ENCODE measurements around the gene LIN7A. TPM values are rescaled to one million over a fixed set of nuclear protein-coding genes. Genes with fewer than 3 reads are reported as not detected.

LIN7A gene
- total RNA-seq, 4 donors from 2014 or later, result 7.4 to 31.0 (median 9.0) TPM

DNA sequence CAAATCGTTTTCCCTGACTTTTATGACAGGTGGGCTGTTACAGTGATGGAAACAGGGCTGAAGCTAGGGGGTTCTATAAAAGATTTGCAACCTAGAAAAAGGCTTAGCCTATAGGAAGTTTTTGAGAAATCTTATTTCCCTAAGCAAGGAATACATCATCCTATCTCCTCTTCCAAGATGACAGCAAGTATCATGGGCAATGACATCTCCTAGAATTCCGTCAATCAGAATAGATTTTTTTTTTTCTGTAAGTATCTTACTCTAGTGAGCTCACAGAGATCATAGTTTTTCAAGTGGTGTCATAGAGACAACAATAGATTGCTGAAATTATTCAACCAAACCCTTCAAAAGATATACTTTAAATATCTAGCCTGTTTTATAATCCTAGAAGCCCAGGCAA lies 112.2 kb downstream of the LIN7A start:
- intact Hi-C loops (cut with DNase I; ENCODE audit: low total_unique reads) (no loop called here), in situ Hi-C loops (cut with MboI; ENCODE audit: low pct_ligation_motif_present in 1 of 4, low pct_unique_long_range_greater_than_20kb in 1 of 4, low sequenced_read_pairs in 3 of 4) (no loop called here)
- no peaks in the 10 kb centered on the region for H3K4me1 ChIP-seq
- no peak overlapping the region for H3K4me3 ChIP-seq
- no peaks in the 10 kb centered on the region for H3K36me3 ChIP-seq
- TF ChIP-seq EP300 (IDR thresholded peaks at IDR 0.05; ENCODE audit: low read depth) (no peak), POLR2AphosphoS5 (IDR thresholded peaks at IDR 0.05) (no peak)
- TF ChIP-seq, protein P1, sequence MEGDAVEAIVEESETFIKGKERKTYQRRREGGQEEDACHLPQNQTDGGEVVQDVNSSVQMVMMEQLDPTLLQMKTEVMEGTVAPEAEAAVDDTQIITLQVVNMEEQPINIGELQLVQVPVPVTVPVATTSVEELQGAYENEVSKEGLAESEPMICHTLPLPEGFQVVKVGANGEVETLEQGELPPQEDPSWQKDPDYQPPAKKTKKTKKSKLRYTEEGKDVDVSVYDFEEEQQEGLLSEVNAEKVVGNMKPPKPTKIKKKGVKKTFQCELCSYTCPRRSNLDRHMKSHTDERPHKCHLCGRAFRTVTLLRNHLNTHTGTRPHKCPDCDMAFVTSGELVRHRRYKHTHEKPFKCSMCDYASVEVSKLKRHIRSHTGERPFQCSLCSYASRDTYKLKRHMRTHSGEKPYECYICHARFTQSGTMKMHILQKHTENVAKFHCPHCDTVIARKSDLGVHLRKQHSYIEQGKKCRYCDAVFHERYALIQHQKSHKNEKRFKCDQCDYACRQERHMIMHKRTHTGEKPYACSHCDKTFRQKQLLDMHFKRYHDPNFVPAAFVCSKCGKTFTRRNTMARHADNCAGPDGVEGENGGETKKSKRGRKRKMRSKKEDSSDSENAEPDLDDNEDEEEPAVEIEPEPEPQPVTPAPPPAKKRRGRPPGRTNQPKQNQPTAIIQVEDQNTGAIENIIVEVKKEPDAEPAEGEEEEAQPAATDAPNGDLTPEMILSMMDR (IDR thresholded peaks at IDR 0.05), result no peak
- no peaks in the 10 kb centered on the region for H3K27me3 ChIP-seq
- H3K27ac ChIP-seq, result no peak overlapping the region
- 59 to 86% methylated on average over 1 to 2 of the region's 2 CpGs for WGBS, 2 donors (ENCODE audit: low coverage in 1 of 2)
- no peak for DNase-seq
- H3K9me3 ChIP-seq, result no peaks in the 10 kb centered on the region

DNA sequence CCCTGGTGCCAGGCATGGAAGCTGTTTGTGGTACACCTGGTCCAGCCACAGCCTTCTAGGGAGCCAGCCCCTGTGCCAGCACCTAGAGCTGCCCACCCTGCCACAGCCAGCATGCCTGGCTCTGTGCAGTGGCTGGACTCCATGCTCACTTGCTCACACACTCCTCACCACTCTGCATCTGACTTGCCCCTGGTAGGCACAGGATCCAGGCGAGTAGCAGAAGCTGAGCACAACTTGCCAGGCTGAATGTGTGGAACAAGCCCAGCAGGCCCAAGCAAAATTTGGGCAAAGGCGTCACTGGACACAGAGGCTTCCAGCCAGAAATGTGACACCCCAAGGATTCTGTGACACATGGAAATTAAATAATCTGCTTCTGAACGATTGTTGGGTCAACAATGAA lies 114.3 kb downstream of the LIN7A start:
- Histone ChIP-seq H3K4me1 (no peaks in the 10 kb centered on the region), H3K9me3 (no peaks in the 10 kb centered on the region), H3K36me3 (no peaks in the 10 kb centered on the region), H3K4me3 (no peak overlapping the region), H3K27ac (no peak overlapping the region), H3K27me3 (no peaks in the 10 kb centered on the region)
- in situ Hi-C loops (cut with MboI; ENCODE audit: low pct_ligation_motif_present in 1 of 4, low pct_unique_long_range_greater_than_20kb in 1 of 4, low sequenced_read_pairs in 3 of 4), result no loop called here
- TF ChIP-seq POLR2AphosphoS5 (IDR thresholded peaks at IDR 0.05), result no peak
- TF ChIP-seq, protein P1 (IDR thresholded peaks at IDR 0.05), result no peak
- TF ChIP-seq POLR2A (IDR thresholded peaks at IDR 0.05), result no peak
- no peak for TF ChIP-seq EP300 (IDR thresholded peaks at IDR 0.05; ENCODE audit: low read depth)
- 33 to 77% methylated on average over 1 to 3 of the region's 3 CpGs for WGBS, 2 donors (ENCODE audit: low coverage in 1 of 2)
- intact Hi-C loops (cut with DNase I; ENCODE audit: low total_unique reads), result no loop called here
- DNase-seq, result no peak

DNA sequence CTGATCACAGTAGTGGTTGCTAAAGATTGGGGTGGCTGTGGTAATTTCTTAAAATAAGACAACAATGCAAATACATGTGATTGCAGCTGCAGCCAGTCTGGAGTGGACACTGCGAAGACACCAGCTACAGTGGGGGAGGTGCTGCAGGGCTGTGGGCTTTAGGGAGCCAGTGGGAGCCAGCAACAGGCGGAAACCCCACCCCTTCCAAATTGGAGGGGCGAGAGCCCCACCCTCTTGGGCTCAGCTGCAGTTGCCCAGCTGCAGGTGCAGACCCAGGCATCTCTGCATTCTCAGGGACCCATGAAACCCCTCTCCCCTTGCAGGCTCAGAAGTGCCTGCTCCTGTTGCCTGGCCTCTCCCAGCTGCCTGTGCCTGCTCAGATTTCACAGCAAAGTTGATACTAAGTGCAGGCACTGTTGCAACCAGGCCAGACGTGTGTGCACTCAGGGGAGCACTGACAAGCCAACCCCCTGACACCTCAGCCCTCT lies 116.2 kb downstream of the LIN7A start:
- in situ Hi-C loops (cut with MboI; ENCODE audit: low pct_ligation_motif_present in 1 of 4, low pct_unique_long_range_greater_than_20kb in 1 of 4, low sequenced_read_pairs in 3 of 4), result no loop called here
- Histone ChIP-seq H3K9me3 (no peaks in the 10 kb centered on the region), H3K4me1 (no peaks in the 10 kb centered on the region), H3K27me3 (no peaks in the 10 kb centered on the region), H3K4me3 (no peak overlapping the region), H3K36me3 (no peaks in the 10 kb centered on the region), H3K27ac (no peak overlapping the region)
- intact Hi-C loops (cut with DNase I; ENCODE audit: low total_unique reads), result no loop called here
- TF ChIP-seq, protein P1 (IDR thresholded peaks at IDR 0.05), result no peak
- TF ChIP-seq POLR2AphosphoS5 (IDR thresholded peaks at IDR 0.05), result no peak
- no peak for TF ChIP-seq EP300 (IDR thresholded peaks at IDR 0.05; ENCODE audit: low read depth)
- TF ChIP-seq POLR2A (IDR thresholded peaks at IDR 0.05), result no peak
- peak; percentile 16 for DNase-seq
- WGBS, 2 donors (ENCODE audit: low coverage in 1 of 2), result 40 to 74% methylated on average over 1 to 4 of the region's 4 CpGs

DNA sequence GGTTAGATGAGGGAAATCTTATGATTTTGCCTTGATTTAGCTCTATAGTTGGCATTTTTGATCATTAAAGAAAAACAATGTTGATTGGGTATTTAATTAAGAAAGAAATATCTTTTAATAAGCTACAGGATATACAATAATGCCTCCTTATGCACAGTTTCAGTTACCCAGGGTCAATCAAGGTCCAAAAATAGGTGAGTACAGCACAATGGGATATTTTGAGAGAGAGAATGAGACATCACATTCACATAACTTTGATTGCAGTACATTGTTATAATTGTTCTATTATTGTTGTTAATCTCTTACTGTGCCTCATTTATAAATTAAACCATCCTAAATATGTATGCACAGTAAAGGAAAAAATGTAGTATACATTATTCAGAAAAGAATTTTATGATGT lies 118.9 kb downstream of the LIN7A start:
- DNase-seq, result no peak
- Histone ChIP-seq H3K27me3 (no peaks in the 10 kb centered on the region), H3K36me3 (no peaks in the 10 kb centered on the region), H3K27ac (no peak overlapping the region), H3K4me3 (no peak overlapping the region), H3K4me1 (no peaks in the 10 kb centered on the region), H3K9me3 (no peaks in the 10 kb centered on the region)
- TF ChIP-seq, protein P1 (IDR thresholded peaks at IDR 0.05), result no peak
- no peak for TF ChIP-seq POLR2A (IDR thresholded peaks at IDR 0.05)
- no peak for TF ChIP-seq EP300 (IDR thresholded peaks at IDR 0.05; ENCODE audit: low read depth)
- no peak for TF ChIP-seq POLR2AphosphoS5 (IDR thresholded peaks at IDR 0.05)
- in situ Hi-C loops (cut with MboI; ENCODE audit: low pct_ligation_motif_present in 1 of 4, low pct_unique_long_range_greater_than_20kb in 1 of 4, low sequenced_read_pairs in 3 of 4), result no loop called here
- intact Hi-C loops (cut with DNase I; ENCODE audit: low total_unique reads), result no loop called here

All from transverse colon (tissue), 4 donors.